ENCODE results near the gene TNNC2. TPM values are rescaled to one million over a fixed set of nuclear protein-coding genes. Genes with fewer than 3 reads are reported as not detected.

TNNC2 gene
- total RNA-seq, 1 experiment from 2014 or later = 4.6 TPM

- Histone ChIP-seq H2BK5ac (ENCODE audit: insufficient read length, low read length) (no peak overlapping the region), H3T11ph (ENCODE audit: low read length) (no peak overlapping the region), H3K79me2 (ENCODE audit: insufficient read depth, low read length) (no peaks in the 10 kb centered on the region; the same call in 1 of the 2 replicates), H3K27ac (ENCODE audit: insufficient read length, low read depth, low read length) (no peak overlapping the region), H2BK20ac (ENCODE audit: low read depth, low read length, poor library complexity, severe bottlenecking) (no peak overlapping the region), H3K23me2 (ENCODE audit: insufficient read length, low read depth, low read length, poor library complexity, severe bottlenecking) (no peaks in the 10 kb centered on the region), H3K27me3 (ENCODE audit: insufficient read depth, low read length) (no peaks in the 10 kb centered on the region), H2AK5ac (ENCODE audit: insufficient read length, low read length) (no peak overlapping the region), H3K18ac (ENCODE audit: insufficient read length, low read depth, low read length) (no peak overlapping the region), H3K23ac (ENCODE audit: insufficient read length, low read depth, low read length) (no peak overlapping the region), H2BK120ac (ENCODE audit: low read depth, low read length, poor library complexity, severe bottlenecking) (no peak overlapping the region), H2BK15ac (ENCODE audit: low read depth, low read length) (no peak overlapping the region), H3K79me1 (ENCODE audit: insufficient read depth, low read depth, low read length, poor library complexity, severe bottlenecking) (no peaks in the 10 kb centered on the region), H3K14ac (ENCODE audit: insufficient read depth, low read length) (no peak overlapping the region), H4K20me1 (ENCODE audit: control insufficient read depth, insufficient read depth, insufficient read length) (no peaks in the 10 kb centered on the region), H4K5ac (ENCODE audit: insufficient read length, low read depth, low read length) (no peak overlapping the region), H3K4me2 (ENCODE audit: insufficient read depth, insufficient read length, low read length) (no peak overlapping the region), H2BK12ac (ENCODE audit: insufficient read length, low read depth, low read length) (no peak overlapping the region), H3K4me1 (ENCODE audit: insufficient read depth, low read length) (peaks cover 12% of the 10 kb centered on the region; the same call in 1 of the 2 replicates), H3K56ac (ENCODE audit: insufficient read length, low read depth, low read length) (no peak overlapping the region), H4K8ac (replicated peaks; ENCODE audit: insufficient read length, low read depth, low read length) (no peak overlapping the region), H2AFZ (ENCODE audit: low read length) (no peak overlapping the region), H3K9ac (ENCODE audit: extremely low read depth, insufficient read length, low read length) (no peak overlapping the region), H3K9me3 (ENCODE audit: control insufficient read depth, low read depth, low read length) (no peaks in the 10 kb centered on the region), H4K91ac (ENCODE audit: insufficient read length, low read depth, low read length) (no peak overlapping the region), H3K4ac (ENCODE audit: low read depth, low read length) (no peak overlapping the region)
- Mint-ChIP-seq H3K9me3 (no peaks in the 10 kb centered on the region), H3K4me3 (no peak overlapping the region), H3K27me3 (ENCODE audit: low read depth) (no peaks in the 10 kb centered on the region), H3K36me3 (ENCODE audit: insufficient read depth in 1 of 3, low read depth in 3 of 3) (peaks cover 8 to 37% (median 24%) of the 10 kb centered on the region in 3 experiments; a peak in 6 of 7 replicates), H3K27ac (no peak overlapping the region; a peak in 1 of 7 replicates), H3K4me1 (peaks cover 39 to 44% of the 10 kb centered on the region in 2 experiments)
- DNase-seq = no peak
- TF ChIP-seq CTCF (conservative IDR thresholded peaks at IDR 0.05) = no peak
Observed at GRCh38 chr20:45851501-45851900, 24.4 kb upstream of the TNNC2 start.

Measured in H9 (cell line).